Gastroesophageal sphincter (tissue), 4 donors: ENCODE measurements around the gene FOXK2. TPM values are rescaled to one million over a fixed set of nuclear protein-coding genes. Genes with fewer than 3 reads are reported as not detected.
"Not testable (repeated sequence)": the region's sequence is repeated elsewhere in the genome, so short reads cannot be mapped to it uniquely, and the experiment has no call there.

ENCODE experiments used
- ATAC-seq: fragments of 150-250 bp; one replicate; pipeline ENCODE4 v1.9.1; 2016; ENCODE audit warnings: mild to moderate bottlenecking, moderate library complexity
- H3K27ac ChIP-seq, 4 donors: fragments of 200-600 bp; sonication (generic) in 3 of 4; 1 replicate in 3 of 4; 2 replicates in 1 of 4; pipeline ENCODE4 v1.5.1; 2016 to 2019
- H3K27me3 ChIP-seq: fragments of 200-600 bp; sonication (generic); one replicate; pipeline ENCODE4 v1.5.1; 2019
- H3K36me3 ChIP-seq, 2 donors: fragments of 200-600 bp; sonication (generic); one replicate each; pipeline ENCODE4 v1.5.1; 2019; ENCODE audit warnings: control low read depth in 1 of 2
- H3K4me1 ChIP-seq, 3 donors: fragments of 200-600 bp; sonication (generic); 1 replicate in 2 of 3; 2 replicates in 1 of 3; pipeline ENCODE4 v1.5.1; 2016 to 2019; ENCODE audit warnings: control low read depth in 2 of 3
- H3K4me3 ChIP-seq, 2 donors: fragments of 200-600 bp; sonication (generic); one replicate each; pipeline ENCODE4 v1.5.1; 2019; ENCODE audit warnings: mild to moderate bottlenecking in 1 of 2, moderate library complexity in 1 of 2
- H3K9me3 ChIP-seq, 3 donors: fragments of 200-600 bp; sonication (generic); one replicate each; pipeline ENCODE4 v1.5.1; 2017 to 2019; ENCODE audit warnings: control low read depth in 2 of 3
- EP300 ChIP-seq: sonication (generic); formaldehyde crosslinking; IDR thresholded peaks from one replicate; pipeline ENCODE4 v1.6.1; 2017; ENCODE audit warnings: antibody characterized with exemption, mild to moderate bottlenecking
- POLR2A ChIP-seq, 2 donors: fragments of 450-650 bp; IDR thresholded peaks; one replicate each; pipeline ENCODE4 v1.6.1; 2017; ENCODE audit warnings: antibody characterized with exemption in 2 of 2, mild to moderate bottlenecking in 2 of 2, moderate library complexity in 1 of 2
- POLR2AphosphoS5 ChIP-seq: sonication (generic); formaldehyde crosslinking; IDR thresholded peaks from one replicate; pipeline ENCODE4 v1.6.1; 2017; ENCODE audit warnings: antibody characterized with exemption
- WGBS, 2 donors: methylation state at CpG; one replicate each; pipeline ENCODE4 v1.1.5; 2018; ENCODE audit warnings: low coverage in 1 of 2; 5-methylcytosine and 5-hydroxymethylcytosine counted together
- total RNA-seq, 4 donors: library from RNA; depleted of rRNA; stranded (reverse); fragments of >200 nt; gene quantifications; one replicate each; pipeline ENCODE4 v1.1.0, GENCODE V29; 2016
- TF ChIP-seq, protein P1 (sequence below), 4 experiments: fragments of 200-600 bp in 2 of 4; fragments of 450-650 bp in 2 of 4; sonication (generic) in 1 of 4; IDR thresholded peaks; one replicate each; pipeline ENCODE4 v1.5.1; 2017 to 2019; ENCODE audit warnings: antibody characterized with exemption in 4 of 4, mild to moderate bottlenecking in 2 of 4, moderate library complexity in 2 of 4

FOXK2 gene
- total RNA-seq, 4 donors from 2014 or later = 35.1 to 63.4 (median 52.6) TPM

DNA sequence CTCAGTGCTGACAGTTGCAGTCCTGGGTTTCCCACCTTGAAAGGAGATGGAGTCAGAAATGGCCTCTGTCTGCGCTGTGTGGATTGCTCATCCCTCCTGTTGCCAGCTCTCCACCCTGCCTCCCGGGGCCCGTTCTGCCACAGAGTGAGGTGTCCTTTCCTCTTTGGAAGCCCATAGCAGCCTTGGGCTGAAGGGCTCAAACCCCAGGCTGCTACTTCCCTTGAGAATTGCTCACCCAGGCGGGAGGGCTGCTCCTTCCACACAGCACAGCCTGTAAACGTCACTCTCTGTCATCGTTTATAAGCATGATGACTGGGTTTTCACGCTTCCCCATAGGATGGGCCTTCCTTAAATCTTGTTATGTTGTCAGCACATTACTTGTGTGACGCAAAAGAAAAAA, 62.7 kb downstream of the FOXK2 start:
- no peak for ATAC-seq
- TF ChIP-seq POLR2AphosphoS5 (no peak), EP300 (no peak), POLR2A (IDR thresholded peaks at IDR 0.05) (no peak)
- TF ChIP-seq, protein P1, sequence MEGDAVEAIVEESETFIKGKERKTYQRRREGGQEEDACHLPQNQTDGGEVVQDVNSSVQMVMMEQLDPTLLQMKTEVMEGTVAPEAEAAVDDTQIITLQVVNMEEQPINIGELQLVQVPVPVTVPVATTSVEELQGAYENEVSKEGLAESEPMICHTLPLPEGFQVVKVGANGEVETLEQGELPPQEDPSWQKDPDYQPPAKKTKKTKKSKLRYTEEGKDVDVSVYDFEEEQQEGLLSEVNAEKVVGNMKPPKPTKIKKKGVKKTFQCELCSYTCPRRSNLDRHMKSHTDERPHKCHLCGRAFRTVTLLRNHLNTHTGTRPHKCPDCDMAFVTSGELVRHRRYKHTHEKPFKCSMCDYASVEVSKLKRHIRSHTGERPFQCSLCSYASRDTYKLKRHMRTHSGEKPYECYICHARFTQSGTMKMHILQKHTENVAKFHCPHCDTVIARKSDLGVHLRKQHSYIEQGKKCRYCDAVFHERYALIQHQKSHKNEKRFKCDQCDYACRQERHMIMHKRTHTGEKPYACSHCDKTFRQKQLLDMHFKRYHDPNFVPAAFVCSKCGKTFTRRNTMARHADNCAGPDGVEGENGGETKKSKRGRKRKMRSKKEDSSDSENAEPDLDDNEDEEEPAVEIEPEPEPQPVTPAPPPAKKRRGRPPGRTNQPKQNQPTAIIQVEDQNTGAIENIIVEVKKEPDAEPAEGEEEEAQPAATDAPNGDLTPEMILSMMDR (IDR thresholded peaks at IDR 0.05) = no peak
- Histone ChIP-seq H3K4me1 (peaks cover 0 to 25% (median 0%) of the 10 kb centered on the region in 3 donors), H3K27me3 (no peaks in the 10 kb centered on the region), H3K27ac (peak overlapping the region in 1 of 4 donors; percentile 43), H3K9me3 (no peaks in the 10 kb centered on the region), H3K36me3 (peaks cover 0 to 68% of the 10 kb centered on the region in 2 donors), H3K4me3 (no peak overlapping the region)
- 68 to 72% methylated on average over 5 to 8 of the region's 8 CpGs for WGBS, 2 donors

DNA sequence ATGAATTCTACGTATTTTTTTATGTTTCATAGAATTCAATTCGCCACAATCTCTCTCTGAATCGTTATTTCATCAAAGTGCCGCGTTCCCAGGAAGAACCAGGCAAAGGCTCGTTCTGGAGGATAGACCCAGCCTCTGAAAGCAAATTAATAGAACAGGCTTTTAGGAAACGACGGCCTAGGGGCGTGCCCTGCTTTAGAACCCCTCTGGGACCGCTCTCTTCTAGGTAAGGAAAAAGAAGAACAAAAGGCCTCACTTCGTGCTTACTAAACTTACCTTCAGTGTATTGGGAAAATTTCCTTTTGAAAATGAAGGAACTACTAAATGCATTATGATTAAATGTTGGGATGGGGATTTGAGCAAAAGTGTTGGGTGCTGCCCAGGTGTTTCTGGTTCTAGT, 63.2 kb downstream of the FOXK2 start:
- peaks cover 0 to 68% of the 10 kb centered on the region in 2 donors for H3K36me3 ChIP-seq
- WGBS, 2 donors = 80% methylated on average over 4 to 9 of the region's 11 CpGs

DNA sequence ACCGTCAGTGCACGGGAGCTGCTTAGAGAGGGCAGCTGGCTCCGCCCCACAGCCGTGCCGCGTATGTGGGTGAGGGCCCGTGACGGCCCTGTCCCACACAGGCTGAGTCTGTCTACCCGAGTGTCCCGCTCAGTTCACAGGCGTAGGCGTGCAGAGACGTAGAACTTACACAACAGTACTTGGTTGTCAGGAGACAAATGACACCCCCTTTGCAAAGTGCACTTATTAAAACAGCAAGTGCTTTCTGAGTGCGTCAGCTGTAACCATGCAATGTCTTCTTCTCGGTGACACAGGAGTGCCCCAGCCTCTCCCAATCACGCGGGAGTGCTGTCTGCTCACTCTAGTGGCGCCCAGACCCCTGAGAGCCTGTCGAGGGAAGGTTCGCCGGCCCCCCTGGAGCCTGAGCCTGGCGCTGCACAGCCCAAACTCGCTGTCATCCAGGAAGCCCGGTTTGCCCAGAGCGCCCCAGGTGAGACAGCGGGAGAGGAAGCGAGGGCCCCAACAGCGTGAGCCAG, 64.2 kb downstream of the FOXK2 start:
- Histone ChIP-seq H3K27me3 (no peaks in the 10 kb centered on the region), H3K36me3 (peaks cover 0 to 67% of the 10 kb centered on the region in 2 donors), H3K4me3 (no peak overlapping the region), H3K4me1 (peaks cover 0 to 16% (median 0%) of the 10 kb centered on the region in 3 donors), H3K27ac (no peak overlapping the region), H3K9me3 (no peaks in the 10 kb centered on the region)
- no peak for ATAC-seq
- WGBS, 2 donors = 84% methylated on average over 14 of the region's 28 CpGs; no CpG with 5 or more reads in 1 of the 2 donors
- TF ChIP-seq POLR2A (IDR thresholded peaks at IDR 0.05) (no peak), POLR2AphosphoS5 (no peak), EP300 (no peak)
- TF ChIP-seq, protein P1 (IDR thresholded peaks at IDR 0.05) = no peak

More for the DNA sequence above, 63.2 kb downstream of the FOXK2 start:
- Histone ChIP-seq H3K4me3 (no peak overlapping the region), H3K9me3 (no peaks in the 10 kb centered on the region), H3K27me3 (no peaks in the 10 kb centered on the region), H3K4me1 (peaks cover 0 to 25% (median 0%) of the 10 kb centered on the region in 3 donors), H3K27ac (peak overlapping the region in 1 of 4 donors; percentile 43)
- no peak for ATAC-seq
- TF ChIP-seq, protein P1 (IDR thresholded peaks at IDR 0.05) = no peak
- no peak for TF ChIP-seq POLR2AphosphoS5
- TF ChIP-seq POLR2A (IDR thresholded peaks at IDR 0.05) = no peak
- TF ChIP-seq EP300 = no peak

DNA sequence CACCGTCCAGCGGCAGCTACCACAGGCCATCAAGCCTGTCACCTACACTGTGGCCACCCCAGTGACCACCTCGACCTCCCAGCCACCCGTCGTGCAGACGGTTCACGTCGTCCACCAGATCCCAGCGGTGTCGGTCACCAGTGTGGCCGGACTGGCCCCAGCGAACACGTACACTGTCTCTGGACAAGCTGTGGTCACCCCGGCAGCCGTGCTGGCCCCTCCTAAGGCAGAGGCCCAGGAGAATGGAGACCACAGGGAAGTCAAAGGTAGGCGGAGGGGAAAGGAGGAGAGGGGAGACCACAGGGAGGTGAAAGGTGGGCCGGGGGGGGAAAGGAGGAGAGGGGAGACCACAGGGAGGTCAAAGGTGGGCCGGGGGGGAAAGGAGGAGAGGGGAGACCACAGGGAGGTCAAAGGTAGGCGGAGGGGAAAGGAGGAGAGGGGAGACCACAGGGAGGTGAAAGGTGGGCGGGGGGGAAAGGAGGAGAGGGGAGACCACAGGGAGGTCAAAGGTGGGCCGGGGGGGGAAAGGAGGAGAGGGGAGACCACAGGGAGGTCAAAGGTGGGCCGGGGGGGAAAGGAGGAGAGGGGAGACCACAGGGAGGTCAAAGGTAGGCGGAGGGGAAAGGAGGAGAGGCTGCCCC, 66.5 kb downstream of the FOXK2 start:
- H3K36me3 ChIP-seq = peaks cover 0 to 62% of the 10 kb centered on the region in 2 donors
- H3K27me3 ChIP-seq, H3K9me3 ChIP-seq, H3K4me3 ChIP-seq, ATAC-seq: not testable (repeated sequence)
- H3K27ac ChIP-seq = peak overlapping the region in 3 of 4 donors; percentile 37 to 66 (median 41)
- WGBS, 2 donors = 84 to 86% methylated on average over 3 to 9 of the region's 23 CpGs
- peaks cover 0 to 17% (median 4%) of the 10 kb centered on the region in 3 donors for H3K4me1 ChIP-seq

DNA sequence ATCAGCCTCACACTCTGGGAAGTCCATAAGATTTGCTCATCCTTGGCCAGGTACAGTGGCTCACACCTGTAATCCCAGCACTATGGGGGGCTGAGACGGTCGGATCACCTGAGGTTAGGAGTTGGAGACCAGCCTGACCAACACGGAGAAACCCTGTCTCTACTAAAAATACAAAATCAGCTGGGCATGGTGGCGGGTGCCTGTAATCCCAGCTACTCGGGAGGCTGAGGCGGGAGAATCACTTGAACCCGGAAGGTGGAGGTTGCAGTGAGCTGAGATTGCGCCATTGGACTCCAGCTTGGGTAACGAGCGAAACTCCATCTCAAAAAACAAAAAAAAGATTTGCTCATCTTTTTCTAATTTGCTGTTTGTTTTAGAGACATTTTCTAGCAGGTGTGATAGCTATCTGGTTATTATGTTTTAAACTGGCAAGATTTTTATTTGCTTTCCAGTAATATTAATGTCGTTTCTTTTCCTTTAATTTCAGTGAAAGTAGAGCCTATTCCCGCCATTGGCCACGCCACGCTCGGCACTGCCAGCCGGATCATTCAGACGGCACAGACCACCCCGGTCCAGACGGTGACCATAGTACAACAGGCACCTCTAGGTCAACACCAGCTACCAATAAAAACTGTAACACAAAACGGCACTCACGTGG, 67.2 kb downstream of the FOXK2 start:
- 77 to 92% methylated on average over 13 to 14 of the region's 21 CpGs for WGBS, 2 donors
- H3K36me3 ChIP-seq = peaks cover 0 to 62% of the 10 kb centered on the region in 2 donors
- no peak overlapping the region for H3K27ac ChIP-seq
- H3K4me1 ChIP-seq = peaks cover 0 to 23% (median 10%) of the 10 kb centered on the region in 3 donors
- TF ChIP-seq, protein P1 (IDR thresholded peaks at IDR 0.05) = no peak
- TF ChIP-seq POLR2AphosphoS5 (no peak), POLR2A (IDR thresholded peaks at IDR 0.05) (no peak), EP300 (no peak)
- H3K27me3 ChIP-seq = no peaks in the 10 kb centered on the region
- ATAC-seq = no peak
- no peak overlapping the region for H3K4me3 ChIP-seq
- H3K9me3 ChIP-seq = no peaks in the 10 kb centered on the region
